Skeletal muscle tissue (tissue), 4 donors: ENCODE results near the gene ERVW-1. TPM values are rescaled to one million over a fixed set of nuclear protein-coding genes. Genes with fewer than 3 reads are reported as not detected.
"Not testable (repeated sequence)": the region's sequence is repeated elsewhere in the genome, so short reads cannot be mapped to it uniquely, and the experiment has no call there.

Experiments used
- H3K27ac ChIP-seq: one replicate; pipeline ENCODE4 v1.7.0; 2013; ENCODE audit warnings: mild to moderate bottlenecking, low read depth, low read length, inconsistent platforms
- H3K27me3 ChIP-seq, 3 donors: one replicate each; pipeline ENCODE4 v1.7.0; 2013; ENCODE audit warnings: low read length in 3 of 3; ENCODE audit not compliant: control insufficient read depth in 3 of 3, insufficient read depth in 3 of 3
- H3K36me3 ChIP-seq, 3 donors: one replicate each; pipeline ENCODE4 v1.7.0; 2013; ENCODE audit warnings: low read length in 3 of 3; ENCODE audit not compliant: control insufficient read depth in 3 of 3, insufficient read depth in 3 of 3
- H3K4me1 ChIP-seq, 3 donors: one replicate each; pipeline ENCODE4 v1.7.0; 2013; ENCODE audit warnings: low read length in 3 of 3, mild to moderate bottlenecking in 3 of 3; ENCODE audit not compliant: control insufficient read depth in 3 of 3, insufficient read depth in 3 of 3
- H3K4me3 ChIP-seq, 3 donors: one replicate each; pipeline ENCODE4 v1.7.0; 2013; ENCODE audit warnings: low read length in 3 of 3
- H3K9ac ChIP-seq, 3 donors: one replicate each; pipeline ENCODE4 v1.7.0; 2013; ENCODE audit warnings: low read length in 3 of 3, mild to moderate bottlenecking in 3 of 3, moderate library complexity in 2 of 3, low read depth in 1 of 3
- H3K9me3 ChIP-seq, 3 donors: one replicate each; pipeline ENCODE4 v1.7.0; 2013; ENCODE audit warnings: low read length in 3 of 3; ENCODE audit not compliant: control insufficient read depth in 3 of 3
- total RNA-seq: library from RNA; depleted of rRNA; stranded (reverse); fragments of >200 nt; gene quantifications from one replicate; pipeline ENCODE4 v1.2.3, GENCODE V29; 2014
- donor health status: Osteomylitis.

The ERVW-1 gene
- total RNA-seq, 1 donor from 2014 or later, result not detected

DNA sequence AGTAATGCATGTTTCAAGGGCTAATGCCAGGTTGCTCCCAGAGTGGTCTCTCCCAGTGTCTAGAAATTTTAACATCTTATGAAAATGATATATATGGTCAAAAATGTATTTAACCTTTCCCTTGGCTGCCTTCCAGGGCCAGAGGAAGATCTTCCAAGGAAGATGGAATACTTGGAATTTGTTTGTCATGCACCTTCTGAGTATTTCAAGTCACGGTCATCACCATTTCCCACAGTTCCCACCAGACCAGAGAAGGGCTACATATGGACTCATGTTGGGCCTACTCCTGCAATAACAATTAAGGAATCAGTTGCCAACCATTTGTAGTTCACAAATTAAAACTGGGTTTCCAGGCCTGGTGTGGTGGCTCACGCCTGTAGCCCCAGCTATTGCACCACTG is 21.5 kb downstream of the ERVW-1 start:
- no peaks in the 10 kb centered on the region for H3K9me3 ChIP-seq
- H3K4me3 ChIP-seq, result no peak overlapping the region
- no peaks in the 10 kb centered on the region for H3K4me1 ChIP-seq
- peaks cover 34 to 64% (median 57%) of the 10 kb centered on the region in 3 donors for H3K36me3 ChIP-seq
- H3K27me3 ChIP-seq, result no peaks in the 10 kb centered on the region
- no peak overlapping the region for H3K27ac ChIP-seq
- no peak overlapping the region for H3K9ac ChIP-seq

DNA sequence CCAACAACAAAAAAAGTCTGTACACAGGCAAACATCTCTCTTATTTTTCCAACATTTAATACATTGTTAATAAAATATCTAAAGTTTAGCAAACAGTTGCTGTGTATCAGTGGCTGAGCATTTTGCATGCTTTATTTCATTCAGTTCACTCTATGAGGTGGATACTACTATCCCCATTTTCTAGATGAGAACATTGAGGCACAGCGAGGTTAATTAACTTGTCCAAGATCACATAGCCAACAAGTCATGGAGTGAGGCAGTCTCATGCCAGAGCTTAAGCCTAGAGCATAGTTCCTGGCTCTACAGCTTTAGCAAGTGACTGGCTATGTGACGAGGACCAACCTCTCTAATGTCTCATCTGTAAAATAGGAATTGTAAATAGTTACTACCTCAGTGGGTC is 26.1 kb downstream of the ERVW-1 start:
- H3K4me1 ChIP-seq, result peaks cover 3 to 6% (median 6%) of the 10 kb centered on the region in 3 donors

DNA sequence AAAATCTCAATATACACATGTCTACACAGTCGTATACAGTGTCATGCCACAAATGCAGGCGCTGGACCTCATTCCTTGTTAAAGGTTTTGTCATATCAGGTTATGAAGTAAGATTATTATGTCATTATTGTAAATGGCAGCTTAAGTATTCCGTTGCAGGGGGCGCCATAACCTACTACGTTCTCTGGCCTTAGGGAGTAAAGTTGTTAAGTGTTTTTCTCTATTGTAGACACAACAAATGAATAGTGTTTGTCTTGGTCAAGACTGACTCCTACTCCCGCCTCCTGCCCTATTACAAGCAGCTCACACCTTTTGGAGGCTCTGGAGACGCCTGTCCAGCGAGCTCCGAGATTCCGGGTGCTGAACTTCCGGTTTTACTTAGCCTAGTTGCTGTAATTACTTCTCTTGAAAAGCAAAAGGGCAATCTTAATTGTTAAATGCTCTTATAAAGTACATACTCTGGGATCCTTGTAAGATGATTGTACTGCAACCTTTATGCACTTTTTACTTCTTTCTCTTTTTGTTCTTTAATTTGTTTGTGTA is 29.5 kb downstream of the ERVW-1 start:
- Histone ChIP-seq H3K27ac (peak overlapping the region; percentile 87), H3K4me3 (peak overlapping the region; percentile 83 to 91 (median 89)), H3K9me3 (no peaks in the 10 kb centered on the region), H3K4me1 (peaks cover 3 to 6% (median 6%) of the 10 kb centered on the region in 3 donors), H3K36me3 (peaks cover 15 to 36% (median 34%) of the 10 kb centered on the region in 3 donors), H3K27me3 (no peaks in the 10 kb centered on the region), H3K9ac (peak overlapping the region; percentile 43 to 95 (median 80))

More for the DNA sequence above, 26.1 kb downstream of the ERVW-1 start:
- Histone ChIP-seq H3K4me3 (no peak overlapping the region), H3K27me3 (no peaks in the 10 kb centered on the region), H3K27ac (no peak overlapping the region), H3K36me3 (peaks cover 32 to 68% (median 65%) of the 10 kb centered on the region in 3 donors), H3K9me3 (no peaks in the 10 kb centered on the region), H3K9ac (no peak overlapping the region)

DNA sequence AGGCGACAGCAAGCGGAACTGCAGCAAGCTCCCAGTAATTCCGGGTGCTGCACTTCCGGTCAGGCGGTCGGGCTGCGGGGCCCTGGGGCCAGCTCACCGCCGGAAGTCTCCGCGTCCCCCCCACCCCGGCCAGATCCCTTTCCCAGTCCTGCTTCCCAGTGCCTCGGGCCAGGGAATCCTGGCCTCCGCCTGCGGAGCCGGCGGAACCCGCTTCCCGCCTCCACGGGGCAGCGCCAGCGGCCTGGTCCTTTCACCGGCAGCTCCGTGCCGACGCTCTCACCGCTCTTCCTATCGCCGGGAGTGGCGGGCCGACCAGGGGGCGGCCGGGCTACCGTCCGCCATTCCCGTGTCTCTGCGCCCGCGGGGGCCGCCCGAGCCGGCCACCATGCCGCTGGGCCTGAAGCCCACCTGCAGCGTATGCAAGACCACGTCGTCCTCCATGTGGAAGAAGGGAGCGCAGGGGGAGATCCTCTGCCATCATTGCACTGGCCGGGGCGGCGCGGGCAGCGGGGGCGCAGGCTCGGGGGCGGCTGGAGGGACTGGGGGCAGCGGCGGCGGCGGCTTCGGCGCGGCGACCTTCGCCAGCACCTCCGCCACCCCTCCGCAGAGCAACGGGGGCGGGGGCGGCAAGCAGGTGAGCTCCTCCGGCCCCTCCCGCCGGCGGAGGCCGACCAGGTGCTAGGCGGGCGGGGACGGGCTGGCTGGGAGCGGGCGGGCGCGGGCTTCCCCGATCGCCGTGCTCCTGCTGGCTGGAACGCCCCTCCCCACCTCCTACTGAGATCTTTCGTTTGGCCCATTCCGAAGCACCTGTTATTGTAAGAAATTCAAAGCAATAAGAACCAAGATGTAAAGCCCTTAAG is 30.2 kb downstream of the ERVW-1 start, which contains the start of gene GATAD1:
Gene GATAD1 (plus strand): TSS at position 138 of the 860 bp plus-strand sequence. CDS start 248 bp downstream, at position 386.
- peak within 1 kb of the TSS; percentile 87 for H3K27ac ChIP-seq
- no peaks in the 10 kb centered on the region for H3K9me3 ChIP-seq
- peak within 1 kb of the TSS; percentile 89 to 95 (median 91) for H3K9ac ChIP-seq
- no peaks in the 10 kb centered on the region for H3K27me3 ChIP-seq
- H3K4me3 ChIP-seq, result peak within 1 kb of the TSS; percentile 83 to 91 (median 89)
- H3K36me3 ChIP-seq, result peaks cover 11 to 29% (median 27%) of the 10 kb centered on the region in 3 donors
- peaks cover 3 to 6% (median 6%) of the 10 kb centered on the region in 3 donors for H3K4me1 ChIP-seq

DNA sequence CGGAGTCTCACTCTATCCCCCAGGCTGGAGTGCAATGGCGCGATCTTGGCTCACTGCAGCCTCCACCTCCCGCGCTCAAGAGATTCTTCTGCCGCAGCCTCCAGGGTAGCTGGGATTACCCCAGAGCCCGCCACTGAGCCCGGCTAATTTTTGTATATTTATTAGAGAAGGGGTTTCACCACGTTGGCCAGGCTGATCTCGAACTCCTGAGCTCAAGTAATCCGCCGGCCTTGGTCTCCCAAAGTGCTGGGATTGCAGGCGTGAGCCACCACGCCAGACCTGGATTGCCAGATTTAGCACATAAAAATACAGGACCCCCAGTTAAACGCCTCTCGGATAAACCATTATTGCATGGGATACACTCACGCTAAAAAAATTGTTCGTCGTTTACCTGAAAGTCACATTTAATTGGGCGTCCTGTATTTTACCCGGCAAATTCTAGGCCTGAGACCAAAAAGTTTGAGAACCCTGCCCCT is 30.8 kb downstream of the ERVW-1 start:
- H3K9me3 ChIP-seq, result no peaks in the 10 kb centered on the region
- peaks cover 6 to 22% (median 20%) of the 10 kb centered on the region in 3 donors for H3K36me3 ChIP-seq
- peak overlapping the region; percentile 66 to 95 (median 89) for H3K9ac ChIP-seq
- peaks cover 3 to 6% (median 6%) of the 10 kb centered on the region in 3 donors for H3K4me1 ChIP-seq
- peak overlapping the region; percentile 14 to 89 (median 84) for H3K4me3 ChIP-seq
- H3K27ac ChIP-seq, result peak overlapping the region; percentile 87
- no peaks in the 10 kb centered on the region for H3K27me3 ChIP-seq

DNA sequence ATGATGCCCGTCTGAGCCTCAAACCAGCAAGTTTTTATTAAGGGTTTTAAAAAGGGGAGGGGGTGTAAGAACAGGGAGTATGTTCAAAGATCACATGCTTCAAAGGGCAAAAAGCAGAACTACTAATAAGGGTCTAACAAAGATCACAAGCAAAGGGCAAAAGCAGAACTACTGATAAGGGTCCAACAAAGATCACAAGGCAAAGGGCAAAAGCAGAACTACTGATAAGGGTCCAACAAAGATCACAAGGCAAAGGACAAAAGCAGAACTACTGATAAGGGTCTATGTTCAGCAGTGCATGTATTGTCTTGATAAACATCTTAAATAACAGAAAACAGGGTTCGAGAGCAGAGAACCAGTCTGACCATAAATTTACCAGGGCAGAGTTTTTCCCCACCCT is 35.0 kb downstream of the ERVW-1 start:
- H3K4me1 ChIP-seq, H3K9me3 ChIP-seq, H3K27me3 ChIP-seq, H3K27ac ChIP-seq, H3K4me3 ChIP-seq, H3K9ac ChIP-seq, H3K36me3 ChIP-seq: not testable (repeated sequence)

DNA sequence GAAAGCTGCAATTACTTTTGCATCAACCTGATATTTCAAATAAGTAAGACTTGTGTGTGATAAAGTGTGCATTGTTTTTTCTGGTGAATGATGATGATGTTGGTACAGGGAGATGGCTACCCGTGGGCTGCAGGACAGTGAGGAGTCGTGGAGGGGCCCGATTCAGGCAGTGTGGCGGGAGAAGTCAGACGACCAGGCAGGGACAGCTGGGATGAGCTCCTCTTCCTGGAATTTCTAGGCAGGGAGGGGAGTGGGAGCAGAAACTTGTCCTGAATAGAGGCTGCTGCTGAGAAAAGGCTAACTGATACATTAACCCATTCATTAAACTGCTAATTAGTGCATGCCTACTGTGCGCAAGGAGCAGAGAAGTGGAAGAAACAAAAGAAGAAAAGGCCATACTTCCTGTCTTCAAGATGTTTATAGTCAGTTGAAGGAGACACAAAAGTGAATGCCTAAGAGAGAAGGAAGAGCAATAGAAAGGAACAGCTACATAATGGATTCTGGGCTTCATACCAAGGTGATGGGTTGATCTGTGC is 39.7 kb downstream of the ERVW-1 start:
- Histone ChIP-seq H3K27ac (no peak overlapping the region), H3K9me3 (no peaks in the 10 kb centered on the region), H3K36me3 (no peaks in the 10 kb centered on the region), H3K4me1 (no peaks in the 10 kb centered on the region), H3K27me3 (peaks cover 0 to 4% (median 0%) of the 10 kb centered on the region in 3 donors), H3K9ac (no peak overlapping the region), H3K4me3 (no peak overlapping the region)

DNA sequence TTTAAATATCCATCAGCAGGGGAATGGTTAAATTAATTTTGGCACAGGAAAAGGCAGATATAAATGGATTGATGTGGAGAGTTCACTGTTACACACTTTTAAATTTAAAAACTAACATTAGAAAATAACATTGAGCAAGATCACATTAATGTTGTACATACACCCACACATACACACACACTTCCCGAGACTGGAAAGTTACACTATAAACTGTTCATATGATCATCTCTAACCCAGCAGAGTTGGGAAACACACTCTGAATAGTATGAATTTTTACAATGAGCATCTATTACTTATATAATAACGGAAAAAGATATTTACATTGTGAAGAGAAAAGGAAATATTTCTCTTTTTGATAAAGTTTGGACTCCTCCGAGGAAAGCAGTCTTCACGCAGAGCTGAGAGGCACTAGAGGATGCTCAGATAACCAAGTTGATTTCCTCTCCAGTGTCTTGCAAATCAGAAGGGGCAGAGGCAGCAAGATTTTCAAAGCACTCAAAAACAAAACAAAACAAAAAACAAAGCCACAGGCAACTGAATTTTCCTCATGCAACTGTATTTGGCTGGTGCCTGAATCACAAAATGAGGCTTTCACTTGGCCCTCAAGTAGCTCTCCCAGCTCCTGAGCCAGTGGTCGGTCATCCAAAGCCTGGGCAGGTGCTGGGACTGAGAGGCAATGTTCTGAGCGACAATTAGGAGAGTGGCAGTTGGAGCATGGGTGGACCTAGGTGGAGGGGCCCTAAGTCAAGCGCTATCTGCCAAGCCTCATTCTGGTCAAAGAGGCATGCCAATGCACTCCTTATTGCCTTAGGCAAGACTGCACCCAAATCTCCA is 40.9 kb downstream of the ERVW-1 start:
- Histone ChIP-seq H3K9me3 (no peaks in the 10 kb centered on the region), H3K36me3 (no peaks in the 10 kb centered on the region), H3K4me1 (no peaks in the 10 kb centered on the region), H3K9ac (no peak overlapping the region), H3K27ac (no peak overlapping the region), H3K27me3 (peaks cover 0 to 4% (median 0%) of the 10 kb centered on the region in 3 donors), H3K4me3 (no peak overlapping the region)

DNA sequence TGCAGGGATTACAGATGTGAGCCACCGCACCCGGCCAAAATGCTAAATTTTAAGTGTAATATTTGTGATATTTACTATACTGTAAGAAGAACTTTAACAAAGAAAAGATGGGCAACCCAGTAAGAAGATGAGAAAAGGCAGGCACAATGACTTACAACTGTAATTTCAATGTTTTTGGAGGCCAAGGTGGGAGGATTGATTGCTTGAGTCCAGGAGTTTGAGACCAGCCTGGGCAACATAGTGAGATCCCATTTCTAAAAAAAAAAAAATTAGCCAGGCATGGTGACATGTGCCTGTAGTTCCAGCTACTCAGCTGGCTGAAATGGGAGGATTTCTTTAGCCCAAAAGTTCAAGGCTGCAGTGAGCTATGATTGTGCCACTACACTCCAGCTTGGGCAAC is 42.2 kb downstream of the ERVW-1 start:
- Histone ChIP-seq H3K27ac (no peak overlapping the region), H3K4me3 (no peak overlapping the region), H3K36me3 (no peaks in the 10 kb centered on the region), H3K9me3 (no peaks in the 10 kb centered on the region), H3K9ac (no peak overlapping the region), H3K27me3 (peaks cover 0 to 4% (median 0%) of the 10 kb centered on the region in 3 donors), H3K4me1 (no peaks in the 10 kb centered on the region)
